Vagina (tissue), 2 donors: ENCODE data around the gene TBXAS1.

Experiments
- POLR2A ChIP-seq, 2 donors: fragments of 450-650 bp; IDR thresholded peaks; one replicate each; pipeline ENCODE4 v1.6.1; 2017; ENCODE audit warnings: antibody characterized with exemption in 2 of 2, mild to moderate bottlenecking in 2 of 2, moderate library complexity in 2 of 2
- POLR2AphosphoS5 ChIP-seq, 2 donors: sonication (generic); formaldehyde crosslinking; IDR thresholded peaks; one replicate each; pipeline ENCODE4 v1.9.0; 2017; ENCODE audit warnings: antibody characterized with exemption in 2 of 2, mild to moderate bottlenecking in 2 of 2, low read depth in 1 of 2; ENCODE audit not compliant: insufficient read depth in 1 of 2
- TF ChIP-seq, protein P1 (sequence below), 3 experiments: fragments of 450-650 bp in 2 of 3; fragments of 200-600 bp in 1 of 3; sonication (generic) in 1 of 3; IDR thresholded peaks; one replicate each; pipeline ENCODE4 v1.5.1; 2017 to 2019; ENCODE audit warnings: antibody characterized with exemption in 3 of 3, mild to moderate bottlenecking in 2 of 3, moderate library complexity in 2 of 3

DNA sequence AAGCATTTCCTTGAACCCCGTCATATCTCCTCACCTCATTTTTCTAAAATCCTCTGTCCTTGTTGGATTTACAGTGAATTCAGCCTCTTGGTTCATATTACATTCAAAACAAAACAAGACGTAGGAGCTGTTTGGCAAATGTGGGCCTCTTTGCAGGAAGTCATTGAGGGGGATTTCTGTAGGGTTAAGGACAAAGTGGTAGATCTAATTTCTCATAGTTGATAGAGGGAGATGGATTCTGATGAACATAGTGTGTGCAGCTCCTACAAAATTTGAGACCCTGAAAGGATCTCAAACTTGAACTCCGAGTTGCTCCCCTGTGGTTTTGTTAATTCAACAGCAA, 682 bp downstream of the TBXAS1 start:
- TF ChIP-seq POLR2AphosphoS5 (IDR thresholded peaks at IDR 0.05; ENCODE audit: insufficient read depth in 1 of 2, low read depth in 1 of 2) (no peak), POLR2A (IDR thresholded peaks at IDR 0.05) (no peak)
- TF ChIP-seq, protein P1, sequence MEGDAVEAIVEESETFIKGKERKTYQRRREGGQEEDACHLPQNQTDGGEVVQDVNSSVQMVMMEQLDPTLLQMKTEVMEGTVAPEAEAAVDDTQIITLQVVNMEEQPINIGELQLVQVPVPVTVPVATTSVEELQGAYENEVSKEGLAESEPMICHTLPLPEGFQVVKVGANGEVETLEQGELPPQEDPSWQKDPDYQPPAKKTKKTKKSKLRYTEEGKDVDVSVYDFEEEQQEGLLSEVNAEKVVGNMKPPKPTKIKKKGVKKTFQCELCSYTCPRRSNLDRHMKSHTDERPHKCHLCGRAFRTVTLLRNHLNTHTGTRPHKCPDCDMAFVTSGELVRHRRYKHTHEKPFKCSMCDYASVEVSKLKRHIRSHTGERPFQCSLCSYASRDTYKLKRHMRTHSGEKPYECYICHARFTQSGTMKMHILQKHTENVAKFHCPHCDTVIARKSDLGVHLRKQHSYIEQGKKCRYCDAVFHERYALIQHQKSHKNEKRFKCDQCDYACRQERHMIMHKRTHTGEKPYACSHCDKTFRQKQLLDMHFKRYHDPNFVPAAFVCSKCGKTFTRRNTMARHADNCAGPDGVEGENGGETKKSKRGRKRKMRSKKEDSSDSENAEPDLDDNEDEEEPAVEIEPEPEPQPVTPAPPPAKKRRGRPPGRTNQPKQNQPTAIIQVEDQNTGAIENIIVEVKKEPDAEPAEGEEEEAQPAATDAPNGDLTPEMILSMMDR (IDR thresholded peaks at IDR 0.05): no peak
